Upper lobe of left lung (tissue), 4 donors: ENCODE results near the gene ADAM21.

Experiments used
- CTCF ChIP-seq, 6 experiments: fragments of 450-650 bp in 4 of 6; fragments of 200-600 bp in 2 of 6; sonication (generic) in 2 of 6; IDR thresholded peaks; one replicate each; pipeline ENCODE4 v1.5.1; 2016 to 2019; ENCODE audit warnings: antibody characterized with exemption in 6 of 6
- EP300 ChIP-seq, 4 donors: sonication (generic); formaldehyde crosslinking; IDR thresholded peaks; one replicate each; pipeline ENCODE4 v1.5.1; 2017; ENCODE audit warnings: antibody characterized with exemption in 4 of 4, control low read depth in 2 of 4
- POLR2A ChIP-seq, 4 donors: fragments of 450-650 bp; IDR thresholded peaks; one replicate each; pipeline ENCODE4 v1.5.1; 2016 to 2017; ENCODE audit warnings: antibody characterized with exemption in 4 of 4, mild to moderate bottlenecking in 2 of 4

GRCh38 chr14:70416338-70416724 is 35.6 kb upstream of the ADAM21 start:
- TF ChIP-seq EP300 (IDR thresholded peaks at IDR 0.05) (no peak), CTCF (IDR thresholded peaks at IDR 0.05) (no peak), POLR2A (IDR thresholded peaks at IDR 0.05) (no peak)
